ENCODE measurements around the gene MAK. TPM values are rescaled to one million over a fixed set of nuclear protein-coding genes. Genes with fewer than 3 reads are reported as not detected.

Gene MAK
- polyA plus RNA-seq, 1 donor: 0.36 TPM

- peak overlapping the region; percentile 63 for H3K4me3 ChIP-seq (ENCODE audit: low read length)
- peak in 1 of 2 donors; percentile 71 for DNase-seq
These were observed 117.9 kb downstream of the MAK start for GRCh38 chr6:10720265-10720959.

DNA sequence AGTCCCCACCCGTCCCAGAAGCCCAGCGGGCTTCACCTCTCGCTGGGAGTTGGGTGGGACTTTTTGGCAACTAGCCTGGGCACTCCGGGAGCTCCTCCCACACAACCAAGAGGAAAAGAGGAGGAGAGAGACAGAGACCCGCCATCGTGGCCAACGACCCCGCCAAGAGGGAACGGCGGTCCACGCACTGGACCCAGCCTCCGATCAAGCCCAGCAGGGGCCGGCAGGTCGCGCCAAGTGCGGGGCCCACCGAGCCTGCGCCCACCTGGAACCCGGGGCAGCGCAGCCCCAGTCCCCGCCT is 118.4 kb downstream of the MAK start:
- peaks cover 16% of the 10 kb centered on the region for H3K4me1 ChIP-seq (ENCODE audit: control insufficient read depth, insufficient read depth, low read length)
- peak in 1 of 2 donors; percentile 31 for DNase-seq
- H3K27me3 ChIP-seq (ENCODE audit: control insufficient read depth, insufficient read depth, low read length): no peaks in the 10 kb centered on the region
- peaks cover 5% of the 10 kb centered on the region for H3K9me3 ChIP-seq (ENCODE audit: control insufficient read depth, low read depth, low read length)
- no CpG with 5 or more reads among the region's 21 CpGs for WGBS (ENCODE audit: insufficient coverage, low lambda C conversion rate)
- H3K36me3 ChIP-seq (ENCODE audit: control insufficient read depth, insufficient read depth, low read length): peaks cover 2% of the 10 kb centered on the region
- H3K4me3 ChIP-seq (ENCODE audit: low read length): peak overlapping the region; percentile 63
- peak overlapping the region; percentile 84 for H3K27ac ChIP-seq (ENCODE audit: low read length)

More at GRCh38 chr6:10720265-10720959, 117.9 kb downstream of the MAK start:
- Histone ChIP-seq H3K9me3 (ENCODE audit: control insufficient read depth, low read depth, low read length) (peaks cover 5% of the 10 kb centered on the region), H3K36me3 (ENCODE audit: control insufficient read depth, insufficient read depth, low read length) (peaks cover 7% of the 10 kb centered on the region), H3K4me1 (ENCODE audit: control insufficient read depth, insufficient read depth, low read length) (peaks cover 19% of the 10 kb centered on the region), H3K27ac (ENCODE audit: low read length) (peak overlapping the region; percentile 84), H3K27me3 (ENCODE audit: control insufficient read depth, insufficient read depth, low read length) (no peaks in the 10 kb centered on the region)
- WGBS (ENCODE audit: insufficient coverage, low lambda C conversion rate): no CpG with 5 or more reads among the region's 49 CpGs

DNA sequence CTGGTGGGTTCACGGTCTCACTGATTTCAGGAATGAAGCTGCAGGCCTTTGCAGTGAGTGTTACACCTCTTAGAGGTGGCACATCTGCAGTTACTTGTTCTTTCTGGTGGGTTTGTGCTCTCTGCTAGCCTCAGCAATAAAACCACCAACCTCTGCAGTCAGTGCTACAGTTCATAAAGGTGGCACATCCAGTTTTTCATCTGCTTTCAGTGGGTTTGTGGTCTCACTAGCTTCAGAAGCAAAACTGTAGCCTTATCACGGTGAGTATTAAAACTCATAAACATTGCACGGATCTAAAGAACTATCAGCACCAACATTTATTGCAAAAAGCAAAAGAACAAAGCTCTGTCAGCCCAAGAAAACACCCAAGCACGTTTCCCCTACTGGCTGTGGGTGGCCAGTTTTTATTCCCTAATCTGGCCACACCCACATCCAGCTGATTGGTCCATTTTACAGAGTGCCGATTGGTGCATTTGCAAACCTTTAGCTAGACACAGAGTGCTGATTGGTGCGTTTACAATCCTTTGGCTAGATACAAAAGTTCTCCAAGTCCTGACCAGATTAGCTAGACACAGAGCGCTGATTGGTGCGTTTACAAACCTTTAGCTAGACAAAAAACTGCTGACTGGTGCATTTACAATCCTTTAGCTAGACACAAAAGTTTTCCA is 118.9 kb downstream of the MAK start:
- DNase-seq: no peak
- H3K27me3 ChIP-seq (ENCODE audit: control insufficient read depth, insufficient read depth, low read length): no peaks in the 10 kb centered on the region
- peaks cover 5% of the 10 kb centered on the region for H3K9me3 ChIP-seq (ENCODE audit: control insufficient read depth, low read depth, low read length)
- peak overlapping the region; percentile 84 for H3K27ac ChIP-seq (ENCODE audit: low read length)
- H3K36me3 ChIP-seq (ENCODE audit: control insufficient read depth, insufficient read depth, low read length): no peaks in the 10 kb centered on the region
- WGBS (ENCODE audit: insufficient coverage, low lambda C conversion rate): 100% methylated on average over 1 of the region's 8 CpGs
- peaks cover 12% of the 10 kb centered on the region for H3K4me1 ChIP-seq (ENCODE audit: control insufficient read depth, insufficient read depth, low read length)
- peak overlapping the region; percentile 63 for H3K4me3 ChIP-seq (ENCODE audit: low read length)

DNA sequence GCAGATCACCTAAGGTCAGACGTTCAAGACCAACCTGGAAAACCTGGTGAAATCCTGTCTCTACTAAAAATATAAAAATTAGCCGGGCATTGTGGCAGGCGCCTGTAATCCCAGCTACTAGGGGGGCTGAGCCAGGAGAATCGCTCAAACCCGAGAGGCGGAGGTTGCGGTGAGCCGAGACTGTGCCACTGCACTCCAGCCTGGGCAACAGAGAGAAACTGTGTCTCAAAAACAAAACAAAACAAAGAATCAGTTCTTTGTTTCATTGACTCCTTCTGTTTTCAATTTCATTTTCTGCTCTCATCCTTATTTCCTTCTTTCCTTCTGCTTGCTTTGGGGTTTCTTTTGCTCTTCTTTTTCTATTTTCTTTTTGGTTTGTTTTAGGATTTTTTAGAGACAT is 124.4 kb downstream of the MAK start:
- Histone ChIP-seq H3K27me3 (ENCODE audit: control insufficient read depth, insufficient read depth, low read length) (no peaks in the 10 kb centered on the region), H3K4me1 (ENCODE audit: control insufficient read depth, insufficient read depth, low read length) (no peaks in the 10 kb centered on the region), H3K27ac (ENCODE audit: low read length) (no peak overlapping the region), H3K4me3 (ENCODE audit: low read length) (no peak overlapping the region), H3K9me3 (ENCODE audit: control insufficient read depth, low read depth, low read length) (no peaks in the 10 kb centered on the region), H3K36me3 (ENCODE audit: control insufficient read depth, insufficient read depth, low read length) (peaks cover 7% of the 10 kb centered on the region)
- no peak for DNase-seq
- 92% methylated on average over 6 of the region's 8 CpGs for WGBS (ENCODE audit: insufficient coverage, low lambda C conversion rate)

Other genes starting within 250 kb of the MAK start
- 12.7 TPM for gene C6orf52, start 143.9 kb downstream of the MAK start, polyA plus RNA-seq
- 15.2 TPM for gene PAK1IP1, start 143.6 kb downstream of the MAK start, polyA plus RNA-seq
- gene TMEM14C, start 115.5 kb downstream of the MAK start, polyA plus RNA-seq: 144 TPM
- 78.4 TPM for gene TMEM14B, start 90.7 kb downstream of the MAK start, polyA plus RNA-seq
- not detected for gene GCM2, start 43.5 kb upstream of the MAK start, polyA plus RNA-seq
- 1.4 TPM for gene SYCP2L, start 48.5 kb upstream of the MAK start, polyA plus RNA-seq
- gene ELOVL2, start 205.8 kb upstream of the MAK start, polyA plus RNA-seq: 6.7 TPM